HepG2 (cell line): Measurements from ENCODE around the gene UGT1A8. TPM values are rescaled to one million over a fixed set of nuclear protein-coding genes. Genes with fewer than 3 reads are reported as not detected.

ENCODE experiments used
- ATAC-seq: fragments of 200-7000 bp; cut with Tn5 transposase; 3 replicates; pipeline ENCODE4 v1.9.1; 2020; ENCODE audit warnings: mild to moderate bottlenecking, moderate library complexity
- BruUV-seq: library from RNA; stranded (reverse); fragments of 400-500 nt; replicated peaks from 2 replicates; lab custom pipeline; 2021; lab: Mats Ljungman, UMichigan
- CTCF ChIA-PET: fragments of 300-600 bp; formaldehyde crosslinking; extraction: SDS; loops from one replicate; lab custom pipeline; 2021; ENCODE audit warnings: low total read pairs, inconsistent platforms, low intra/inter-chr PET ratio; lab: Yijun Ruan, JAX
- POLR2A ChIA-PET: fragments of 350-600 bp; sonication (Branson Sonifier 250); formaldehyde crosslinking; loops from one replicate; lab custom pipeline; 2020; ENCODE audit warnings: antibody characterized with exemption, inconsistent platforms; lab: Yijun Ruan, JAX
- DNase-seq: peaks from one replicate; pipeline ENCODE4 v3.0.0-alpha.2; 2015; ENCODE audit warnings: low spot score
- FAIRE-seq: peaks from 3 replicates; lab custom pipeline; 2011; peaks lifted over from hg19 to GRCh38; lab: Jason Lieb, UNC
- H2AFZ ChIP-seq: one replicate; pipeline ENCODE4 v1.6.1; 2011; ENCODE audit warnings: low read length, inconsistent platforms
- H3K27ac ChIP-seq: fragments of 300-600 bp; 3 replicates; pipeline ENCODE4 v1.8.0; 2011; ENCODE audit warnings: mixed run types, mild to moderate bottlenecking, mixed read lengths, low read length, inconsistent platforms; ENCODE audit not compliant: insufficient read depth; ENCODE audit errors: extremely low read length
- H3K27me3 ChIP-seq, 2 experiments: fragments of 200-600 bp in 1 of 2; 2 replicates in 1 of 2; 3 replicates in 1 of 2; pipeline versions ENCODE4 v1.6.0 to v1.8.0; 2011; ENCODE audit warnings: low read length in 2 of 2, mild to moderate bottlenecking in 2 of 2, moderate library complexity in 2 of 2, inconsistent platforms in 1 of 2; ENCODE audit not compliant: insufficient read depth in 2 of 2, control insufficient read depth in 1 of 2
- H3K36me3 ChIP-seq, 2 experiments: fragments of 200-600 bp in 1 of 2; replicated peaks in 1 of 2; 2 replicates in 1 of 2; 3 replicates in 1 of 2; pipeline versions ENCODE4 v1.5.1 to v1.8.0; 2011; ENCODE audit warnings: low read length in 2 of 2, inconsistent platforms in 1 of 2; ENCODE audit not compliant: insufficient read depth in 2 of 2, control insufficient read depth in 1 of 2
- H3K4me1 ChIP-seq: 2 replicates; pipeline ENCODE4 v1.5.1; 2012; ENCODE audit warnings: low read length, inconsistent platforms; ENCODE audit not compliant: insufficient read depth
- H3K4me2 ChIP-seq: 2 replicates; pipeline ENCODE4 v1.6.0; 2011; ENCODE audit warnings: low read depth, low read length, inconsistent platforms
- H3K4me3 ChIP-seq, 3 experiments: fragments of 200-600 bp in 1 of 3; sonication (generic), shearing (Covaris generic) in 1 of 3; replicated peaks in 1 of 3; 2 replicates each; pipeline ENCODE4 v1.5.1; 2011 to 2016; ENCODE audit warnings: low read length in 3 of 3, inconsistent platforms in 2 of 3, low read depth in 2 of 3, mild to moderate bottlenecking in 2 of 3, control low read depth in 1 of 3, mixed read lengths in 1 of 3; ENCODE audit not compliant: insufficient read depth in 1 of 3
- H3K79me2 ChIP-seq: one replicate; pipeline ENCODE4 v1.6.1; 2011; ENCODE audit warnings: low read length, inconsistent platforms; ENCODE audit not compliant: insufficient read depth
- H3K9ac ChIP-seq: 2 replicates; pipeline ENCODE4 v1.6.0; 2011; ENCODE audit warnings: mild to moderate bottlenecking, low read depth, low read length, inconsistent platforms; ENCODE audit not compliant: insufficient read depth
- H3K9me3 ChIP-seq: 2 replicates; pipeline ENCODE4 v1.5.1; 2012; ENCODE audit warnings: mild to moderate bottlenecking, low read length
- H4K20me1 ChIP-seq: 2 replicates; pipeline ENCODE4 v1.6.0; 2011; ENCODE audit warnings: inconsistent platforms, mild to moderate bottlenecking, low read length, moderate library complexity; ENCODE audit not compliant: insufficient read depth
- AGO1 ChIP-seq: fragments of 200-400 bp; formaldehyde crosslinking; IDR thresholded peaks from 2 replicates; pipeline ENCODE4 v1.6.1; 2017; ENCODE audit warnings: mild to moderate bottlenecking, low read depth, low read length, moderate library complexity; ENCODE audit not compliant: poor library complexity, severe bottlenecking
- ATF4 ChIP-seq, 2 experiments: fragments of 450-650 bp in 1 of 2; sonication (generic) in 1 of 2; formaldehyde crosslinking; IDR thresholded peaks; 2 replicates each; pipeline versions ENCODE4 v1.5.0 to v1.8.0; 2020 to 2022; ENCODE audit warnings: mild to moderate bottlenecking in 1 of 2, missing genetic modification reagents in 1 of 2
- CEBPB ChIP-seq: IDR thresholded peaks from 2 replicates; pipeline ENCODE4 v1.6.1; 2011; ENCODE audit warnings: low read depth, low read length, improper control_type of control experiment, borderline replicate concordance
- ETV6 ChIP-seq: sonication (generic); formaldehyde crosslinking; conservative IDR thresholded peaks from 2 replicates; pipeline ENCODE4 v1.4.0; 2020; ENCODE audit warnings: missing genetic modification reagents
- FOSL2 ChIP-seq: sonication (generic); formaldehyde crosslinking; IDR thresholded peaks from 2 replicates; pipeline ENCODE4 v1.4.0; 2020; ENCODE audit warnings: missing genetic modification reagents
- MZF1 ChIP-seq: sonication (generic); formaldehyde crosslinking; IDR thresholded peaks from 2 replicates; pipeline ENCODE4 v1.8.1; 2023; ENCODE audit warnings: mild to moderate bottlenecking, missing genetic modification reagents, borderline replicate concordance
- NBN ChIP-seq: fragments of 450-650 bp; conservative IDR thresholded peaks from 2 replicates; pipeline ENCODE4 v1.6.1; 2017
- TAF15 ChIP-seq: fragments of 200-400 bp; formaldehyde crosslinking; IDR thresholded peaks from one replicate; pipeline ENCODE4 v1.6.1; 2018; ENCODE audit warnings: mild to moderate bottlenecking, low read depth, low read length; ENCODE audit not compliant: poor library complexity, severe bottlenecking
- ZBTB2 ChIP-seq: sonication (generic); formaldehyde crosslinking; IDR thresholded peaks from 2 replicates; pipeline ENCODE4 v1.8.0; 2022; ENCODE audit warnings: low read depth, missing genetic modification reagents
- ZNF546 ChIP-seq: sonication (generic); formaldehyde crosslinking; conservative IDR thresholded peaks from 2 replicates; pipeline ENCODE4 v1.8.1; 2023; ENCODE audit warnings: mild to moderate bottlenecking, missing genetic modification reagents
- ZNF570 ChIP-seq: sonication (generic); formaldehyde crosslinking; IDR thresholded peaks from 2 replicates; pipeline ENCODE4 v1.4.0; 2020; ENCODE audit warnings: mild to moderate bottlenecking, missing genetic modification reagents, borderline replicate concordance
- ZNF619 ChIP-seq: sonication (generic); formaldehyde crosslinking; IDR thresholded peaks from 2 replicates; pipeline ENCODE4 v1.4.0; 2020; ENCODE audit warnings: mild to moderate bottlenecking, missing genetic modification reagents
- ZNF644 ChIP-seq: IDR thresholded peaks from 2 replicates; pipeline ENCODE4 v1.6.1; 2016; ENCODE audit warnings: low read depth
- WGBS: methylation state at CpG from one replicate; pipeline ENCODE4 v1.1.6; 2017; ENCODE audit warnings: low lambda C conversion rate; 5-methylcytosine and 5-hydroxymethylcytosine counted together
- in situ Hi-C: cut with HindIII; loops from 2 replicates; pipeline ENCODE4 v1.10.0; 2017; ENCODE audit warnings: low pct_unique_long_range_greater_than_20kb; ENCODE audit not compliant: extremely low pct_ligation_motif_present
- intact Hi-C: fragments of 100-400 bp; cut with micrococcal nuclease; formaldehyde crosslinking; loops from one replicate; pipeline ENCODE4 v1.10.0; 2022; ENCODE audit not compliant: unreplicated experiment
- polyA plus RNA-seq, 8 experiments: library from polyadenylated mRNA; depleted of rRNA in 3 of 8; stranded (reverse) in 7 of 8; unstranded in 1 of 8; fragments of >200 nt; fragmentation: Illumina TruSeq in 4 of 8; extraction: Trizol in 4 of 8; gene quantifications; 2 replicates each; pipeline versions ENCODE4 v1.2.1 to v1.2.3, GENCODE V29; 2011 to 2016; ENCODE audit warnings: low read depth in 4 of 8, missing spikeins in 1 of 8, mixed read lengths in 1 of 8; ENCODE audit not compliant: insufficient read depth in 1 of 8
- total RNA-seq, 5 experiments: library from RNA; depleted of rRNA; stranded (reverse); fragments of >200 nt; fragmentation: Illumina TruSeq; extraction: Trizol; gene quantifications; 2 replicates each; pipeline ENCODE4 v1.2.3, GENCODE V29; 2016; ENCODE audit warnings: low read depth in 1 of 5
- TF ChIP-seq, protein P1 (sequence below): sonication (generic); formaldehyde crosslinking; IDR thresholded peaks from 2 replicates; pipeline ENCODE4 v1.9.0; 2021; ENCODE audit warnings: missing genetic modification reagents, mild to moderate bottlenecking, borderline replicate concordance
- TF ChIP-seq, protein P2 (sequence below): sonication (generic); formaldehyde crosslinking; IDR thresholded peaks from 2 replicates; pipeline ENCODE4 v1.8.0; 2022; ENCODE audit warnings: mild to moderate bottlenecking, missing genetic modification reagents
- TF ChIP-seq, protein P3 (sequence below): sonication (generic); formaldehyde crosslinking; IDR thresholded peaks from 2 replicates; pipeline ENCODE4 v1.4.0; 2020; ENCODE audit warnings: missing genetic modification reagents

Gene UGT1A8
- total and polyA plus RNA-seq, 2 of the 13 experiments (the other 11 are each of a cell fraction or from before 2014, with no cell fraction given), result not detected

- Histone ChIP-seq H3K4me2 (no peak overlapping the region), H4K20me1 (no peaks in the 10 kb centered on the region), H3K27ac (no peak overlapping the region), H3K36me3 (no peaks in the 10 kb centered on the region), H3K4me3 (no peak overlapping the region), H3K4me1 (no peaks in the 10 kb centered on the region), H3K27me3 (peaks cover 0 to 2% of the 10 kb centered on the region in 2 experiments; a peak in 1 of 5 replicates), H3K79me2 (no peaks in the 10 kb centered on the region), H3K9me3 (no peaks in the 10 kb centered on the region), H2AFZ (no peak overlapping the region), H3K9ac (no peak overlapping the region)
- FAIRE-seq, result no peak
- no TSS peak for BruUV-seq
- WGBS, result 36% methylated on average over 1 of the region's 1 CpG
- no peak for DNase-seq
- in situ Hi-C loops (no loop called here), intact Hi-C loops (loop anchor here (5.0 kb wide), 1 partner anchor 128 kb away; the partner anchor contains the start of gene UGT1A5)
- POLR2A ChIA-PET, result no interaction called here
- TF ChIP-seq CEBPB (0 out of 2 replicates have a peak, but pooled peaks have one; percentile 1), FOSL2 (CRISPR knock-in tag) (0 out of 2 replicates have a peak, but pooled peaks have one; percentile 45), ZNF570 (CRISPR knock-in tag) (no peak), ZBTB2 (no peak), TAF15 (no peak), AGO1 (no peak), MZF1 (CRISPR knock-in tag) (no peak), ETV6 (CRISPR knock-in tag) (no peak), ZNF619 (no peak), ATF4 (CRISPR knock-in tag; IDR thresholded peaks at IDR 0.05) (no peak), NBN (no peak), ZNF644 (CRISPR knock-in tag) (peak; percentile 76), ZNF546 (CRISPR knock-in tag) (no peak)
- TF ChIP-seq, protein P1, sequence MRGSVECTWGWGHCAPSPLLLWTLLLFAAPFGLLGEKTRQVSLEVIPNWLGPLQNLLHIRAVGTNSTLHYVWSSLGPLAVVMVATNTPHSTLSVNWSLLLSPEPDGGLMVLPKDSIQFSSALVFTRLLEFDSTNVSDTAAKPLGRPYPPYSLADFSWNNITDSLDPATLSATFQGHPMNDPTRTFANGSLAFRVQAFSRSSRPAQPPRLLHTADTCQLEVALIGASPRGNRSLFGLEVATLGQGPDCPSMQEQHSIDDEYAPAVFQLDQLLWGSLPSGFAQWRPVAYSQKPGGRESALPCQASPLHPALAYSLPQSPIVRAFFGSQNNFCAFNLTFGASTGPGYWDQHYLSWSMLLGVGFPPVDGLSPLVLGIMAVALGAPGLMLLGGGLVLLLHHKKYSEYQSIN (CRISPR knock-in tag), result no peak
- TF ChIP-seq, protein P2, sequence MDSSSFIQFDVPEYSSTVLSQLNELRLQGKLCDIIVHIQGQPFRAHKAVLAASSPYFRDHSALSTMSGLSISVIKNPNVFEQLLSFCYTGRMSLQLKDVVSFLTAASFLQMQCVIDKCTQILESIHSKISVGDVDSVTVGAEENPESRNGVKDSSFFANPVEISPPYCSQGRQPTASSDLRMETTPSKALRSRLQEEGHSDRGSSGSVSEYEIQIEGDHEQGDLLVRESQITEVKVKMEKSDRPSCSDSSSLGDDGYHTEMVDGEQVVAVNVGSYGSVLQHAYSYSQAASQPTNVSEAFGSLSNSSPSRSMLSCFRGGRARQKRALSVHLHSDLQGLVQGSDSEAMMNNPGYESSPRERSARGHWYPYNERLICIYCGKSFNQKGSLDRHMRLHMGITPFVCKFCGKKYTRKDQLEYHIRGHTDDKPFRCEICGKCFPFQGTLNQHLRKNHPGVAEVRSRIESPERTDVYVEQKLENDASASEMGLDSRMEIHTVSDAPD (CRISPR knock-in tag), result no peak
- TF ChIP-seq, protein P3, sequence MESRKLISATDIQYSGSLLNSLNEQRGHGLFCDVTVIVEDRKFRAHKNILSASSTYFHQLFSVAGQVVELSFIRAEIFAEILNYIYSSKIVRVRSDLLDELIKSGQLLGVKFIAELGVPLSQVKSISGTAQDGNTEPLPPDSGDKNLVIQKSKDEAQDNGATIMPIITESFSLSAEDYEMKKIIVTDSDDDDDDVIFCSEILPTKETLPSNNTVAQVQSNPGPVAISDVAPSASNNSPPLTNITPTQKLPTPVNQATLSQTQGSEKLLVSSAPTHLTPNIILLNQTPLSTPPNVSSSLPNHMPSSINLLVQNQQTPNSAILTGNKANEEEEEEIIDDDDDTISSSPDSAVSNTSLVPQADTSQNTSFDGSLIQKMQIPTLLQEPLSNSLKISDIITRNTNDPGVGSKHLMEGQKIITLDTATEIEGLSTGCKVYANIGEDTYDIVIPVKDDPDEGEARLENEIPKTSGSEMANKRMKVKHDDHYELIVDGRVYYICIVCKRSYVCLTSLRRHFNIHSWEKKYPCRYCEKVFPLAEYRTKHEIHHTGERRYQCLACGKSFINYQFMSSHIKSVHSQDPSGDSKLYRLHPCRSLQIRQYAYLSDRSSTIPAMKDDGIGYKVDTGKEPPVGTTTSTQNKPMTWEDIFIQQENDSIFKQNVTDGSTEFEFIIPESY (CRISPR knock-in tag), result peak; percentile 49; the same call in 1 of the 2 replicates
- CTCF ChIA-PET, result no interaction called here
- peak; percentile 67 for ATAC-seq
Measured at GRCh38 chr2:233584210-233584609, 33.2 kb upstream of the UGT1A8 start.
